Measurements from ENCODE around the gene ZSCAN9. TPM values are rescaled to one million over a fixed set of nuclear protein-coding genes. Genes with fewer than 3 reads are reported as not detected.

Gene ZSCAN9
- 6.1 and 8.1 TPM in 2 replicates for total RNA-seq

- H3K4me1 Mint-ChIP-seq (ENCODE audit: low read depth) = peaks cover 34% of the 10 kb centered on the region
- peaks cover 7% of the 10 kb centered on the region for H3K9me3 Mint-ChIP-seq
- H3K27me3 Mint-ChIP-seq (ENCODE audit: insufficient read depth) = peaks cover 25% of the 10 kb centered on the region
- no peak for DNase-seq (ENCODE audit: low spot score)
- peaks cover 12% of the 10 kb centered on the region for H3K36me3 Mint-ChIP-seq (ENCODE audit: low read depth)
- intact Hi-C loops (cut with micrococcal nuclease) = no loop called here
- H3K27ac Mint-ChIP-seq = peak within 1 kb of the TSS; percentile 74
- H3K4me3 Mint-ChIP-seq = peak within 1 kb of the TSS; percentile 88
These were observed at the start of gene ZSCAN9 for GRCh38 chr6:28225056-28225834. TSS of gene ZSCAN9 (plus strand) at chr6:28225275. CDS start at chr6:28227085, 1,810 bp downstream.

- H3K9me3 Mint-ChIP-seq = peaks cover 15% of the 10 kb centered on the region
- no peak for DNase-seq (ENCODE audit: low spot score)
- H3K4me3 Mint-ChIP-seq = no peak overlapping the region
- no peak overlapping the region for H3K27ac Mint-ChIP-seq
- intact Hi-C loops (cut with micrococcal nuclease) = no loop called here
- H3K36me3 Mint-ChIP-seq (ENCODE audit: low read depth) = peaks cover 2% of the 10 kb centered on the region
- H3K4me1 Mint-ChIP-seq (ENCODE audit: low read depth) = no peaks in the 10 kb centered on the region
- H3K27me3 Mint-ChIP-seq (ENCODE audit: insufficient read depth) = peaks cover 3% of the 10 kb centered on the region
These were observed 48.7 kb upstream of the ZSCAN9 start for GRCh38 chr6:28176373-28176772.

GRCh38 chr6:28182255-28182654, 42.8 kb upstream of the ZSCAN9 start:
- Mint-ChIP-seq H3K36me3 (ENCODE audit: low read depth) (peaks cover 2% of the 10 kb centered on the region), H3K9me3 (peaks cover 37% of the 10 kb centered on the region), H3K4me3 (no peak overlapping the region), H3K27me3 (ENCODE audit: insufficient read depth) (peaks cover 3% of the 10 kb centered on the region), H3K27ac (no peak overlapping the region), H3K4me1 (ENCODE audit: low read depth) (no peaks in the 10 kb centered on the region)
- intact Hi-C loops (cut with micrococcal nuclease) = no loop called here
- no peak for DNase-seq (ENCODE audit: low spot score)

GRCh38 chr6:28188111-28188979, 36.7 kb upstream of the ZSCAN9 start:
- H3K9me3 Mint-ChIP-seq = peaks cover 58% of the 10 kb centered on the region
- peaks cover 1% of the 10 kb centered on the region for H3K36me3 Mint-ChIP-seq (ENCODE audit: low read depth)
- no peak overlapping the region for H3K4me3 Mint-ChIP-seq
- H3K27ac Mint-ChIP-seq = no peak overlapping the region
- intact Hi-C loops (cut with micrococcal nuclease) = no loop called here
- no peaks in the 10 kb centered on the region for H3K4me1 Mint-ChIP-seq (ENCODE audit: low read depth)
- no peak for DNase-seq (ENCODE audit: low spot score)
- H3K27me3 Mint-ChIP-seq (ENCODE audit: insufficient read depth) = peaks cover 3% of the 10 kb centered on the region

GRCh38 chr6:28200020-28200419, 25.1 kb upstream of the ZSCAN9 start:
- Mint-ChIP-seq H3K27ac (no peak overlapping the region), H3K36me3 (ENCODE audit: low read depth) (peaks cover 1% of the 10 kb centered on the region), H3K4me1 (ENCODE audit: low read depth) (no peaks in the 10 kb centered on the region), H3K4me3 (no peak overlapping the region), H3K27me3 (ENCODE audit: insufficient read depth) (peaks cover 14% of the 10 kb centered on the region), H3K9me3 (peaks cover 33% of the 10 kb centered on the region)
- DNase-seq (ENCODE audit: low spot score) = no peak
- intact Hi-C loops (cut with micrococcal nuclease) = loop anchor here (10.0 kb wide), 1 partner anchor 525 kb away; no protein-coding TSS in a partner anchor

- Mint-ChIP-seq H3K4me1 (ENCODE audit: low read depth) (peaks cover 13% of the 10 kb centered on the region), H3K36me3 (ENCODE audit: low read depth) (peaks cover 1% of the 10 kb centered on the region), H3K27me3 (ENCODE audit: insufficient read depth) (peaks cover 45% of the 10 kb centered on the region), H3K4me3 (no peak overlapping the region), H3K27ac (no peak overlapping the region), H3K9me3 (peaks cover 35% of the 10 kb centered on the region)
- no peak for DNase-seq (ENCODE audit: low spot score)
- intact Hi-C loops (cut with micrococcal nuclease) = loop anchor here (10.0 kb wide), 1 partner anchor 528 kb away; no protein-coding TSS in a partner anchor
These were observed 21.9 kb upstream of the ZSCAN9 start for GRCh38 chr6:28203201-28203600.

GRCh38 chr6:28205879-28206278, 19.2 kb upstream of the ZSCAN9 start:
- Mint-ChIP-seq H3K4me3 (no peak overlapping the region), H3K27me3 (ENCODE audit: insufficient read depth) (peaks cover 63% of the 10 kb centered on the region), H3K36me3 (ENCODE audit: low read depth) (no peaks in the 10 kb centered on the region), H3K27ac (no peak overlapping the region), H3K9me3 (peaks cover 14% of the 10 kb centered on the region), H3K4me1 (ENCODE audit: low read depth) (peaks cover 18% of the 10 kb centered on the region)
- no peak for DNase-seq (ENCODE audit: low spot score)
- intact Hi-C loops (cut with micrococcal nuclease) = loop anchor here (5.0 to 10.0 kb wide), 2 partner anchors 381 to 531 kb away; a partner anchor contains a TSS

GRCh38 chr6:28206527-28206926, 18.5 kb upstream of the ZSCAN9 start:
- H3K9me3 Mint-ChIP-seq = peaks cover 14% of the 10 kb centered on the region
- H3K27ac Mint-ChIP-seq = no peak overlapping the region
- H3K4me3 Mint-ChIP-seq = no peak overlapping the region
- intact Hi-C loops (cut with micrococcal nuclease) = loop anchor here (5.0 to 10.0 kb wide), 2 partner anchors 381 to 532 kb away; a partner anchor contains a TSS
- H3K36me3 Mint-ChIP-seq (ENCODE audit: low read depth) = no peaks in the 10 kb centered on the region
- DNase-seq (ENCODE audit: low spot score) = no peak
- H3K27me3 Mint-ChIP-seq (ENCODE audit: insufficient read depth) = peaks cover 64% of the 10 kb centered on the region
- peaks cover 20% of the 10 kb centered on the region for H3K4me1 Mint-ChIP-seq (ENCODE audit: low read depth)

- Mint-ChIP-seq H3K9me3 (peaks cover 14% of the 10 kb centered on the region), H3K27me3 (ENCODE audit: insufficient read depth) (peaks cover 69% of the 10 kb centered on the region), H3K4me3 (peak overlapping the region; percentile 86), H3K36me3 (ENCODE audit: low read depth) (no peaks in the 10 kb centered on the region), H3K27ac (no peak overlapping the region), H3K4me1 (ENCODE audit: low read depth) (peaks cover 25% of the 10 kb centered on the region)
- no peak for DNase-seq (ENCODE audit: low spot score)
- intact Hi-C loops (cut with micrococcal nuclease) = loop anchor here (5.0 to 10.0 kb wide), 2 partner anchors 380 to 532 kb away; a partner anchor contains a TSS
These were observed 18.1 kb upstream of the ZSCAN9 start for GRCh38 chr6:28206928-28207509.

GRCh38 chr6:28207510-28208110, 17.5 kb upstream of the ZSCAN9 start:
- H3K9me3 Mint-ChIP-seq = peaks cover 14% of the 10 kb centered on the region
- no peak for DNase-seq (ENCODE audit: low spot score)
- H3K27me3 Mint-ChIP-seq (ENCODE audit: insufficient read depth) = peaks cover 75% of the 10 kb centered on the region
- H3K36me3 Mint-ChIP-seq (ENCODE audit: low read depth) = peaks cover 2% of the 10 kb centered on the region
- intact Hi-C loops (cut with micrococcal nuclease) = loop anchor here (5.0 to 10.0 kb wide), 2 partner anchors 380 to 533 kb away; a partner anchor contains a TSS
- H3K4me1 Mint-ChIP-seq (ENCODE audit: low read depth) = peaks cover 31% of the 10 kb centered on the region
- H3K4me3 Mint-ChIP-seq = peak overlapping the region; percentile 86
- no peak overlapping the region for H3K27ac Mint-ChIP-seq

GRCh38 chr6:28208111-28208659, 16.9 kb upstream of the ZSCAN9 start:
- intact Hi-C loops (cut with micrococcal nuclease) = loop anchor here (5.0 to 10.0 kb wide), 2 partner anchors 379 to 533 kb away; a partner anchor contains a TSS
- peaks cover 2% of the 10 kb centered on the region for H3K36me3 Mint-ChIP-seq (ENCODE audit: low read depth)
- H3K27me3 Mint-ChIP-seq (ENCODE audit: insufficient read depth) = peaks cover 81% of the 10 kb centered on the region

More at GRCh38 chr6:28208111-28208659, 16.9 kb upstream of the ZSCAN9 start:
- Mint-ChIP-seq H3K4me1 (ENCODE audit: low read depth) (peaks cover 36% of the 10 kb centered on the region), H3K4me3 (peak overlapping the region; percentile 86), H3K9me3 (peaks cover 14% of the 10 kb centered on the region), H3K27ac (no peak overlapping the region)
- no peak for DNase-seq (ENCODE audit: low spot score)

Data from activated T-helper 1 cell treated with anti-CD3 and anti-CD28 coated beads, Interleukin-12 subunit alpha, Interleukin-12 subunit beta, Interleukin-2, Interleukin-4 antibody, amounts not matched to agents 30 ng/mL and 10 ng/mL and 1 ng/mL, durations not matched to agents 14 hours and 24 hours and 36 hours (primary cell).